Measurements from ENCODE around the gene PTMA. TPM values are rescaled to one million over a fixed set of nuclear protein-coding genes. Genes with fewer than 3 reads are reported as not detected.

PTMA gene
- total RNA-seq, 1 experiment from 2014 or later: 1,390 TPM

- POLR2A ChIA-PET: no interaction called here
- intact Hi-C loops (cut with micrococcal nuclease; ENCODE audit: unreplicated experiment) (no loop called here), in situ Hi-C loops (cut with HindIII; ENCODE audit: low pct_unique_long_range_greater_than_20kb, low sequenced_read_pairs) (no loop called here)
- Histone ChIP-seq H3K27me3 (ENCODE audit: control insufficient read depth, insufficient read depth, low read length) (no peaks in the 10 kb centered on the region), H3K4me3 (ENCODE audit: low read depth in 2 of 2, low read length in 2 of 2) (no peak overlapping the region), H3K4me1 (ENCODE audit: control insufficient read depth, insufficient read depth, low read length) (no peaks in the 10 kb centered on the region), H3K9me3 (ENCODE audit: control insufficient read depth, insufficient read depth, low read depth, low read length) (no peaks in the 10 kb centered on the region), H3K27ac (ENCODE audit: low read length) (no peak overlapping the region), H3K36me3 (ENCODE audit: control insufficient read depth, insufficient read depth, low read length) (0 out of 2 replicates have a peak, but pooled peaks cover 2% of the 10 kb centered on the region)
- no peak for DNase-seq (ENCODE audit: low read depth, low spot score)
- BruUV-seq (replicated peaks): no TSS peak
- ATAC-seq: no peak
- no peak for TF ChIP-seq SIN3A (IDR thresholded peaks at IDR 0.05; ENCODE audit: borderline replicate concordance, insufficient read depth, low read depth, low read length)
- TF ChIP-seq, protein P1, sequence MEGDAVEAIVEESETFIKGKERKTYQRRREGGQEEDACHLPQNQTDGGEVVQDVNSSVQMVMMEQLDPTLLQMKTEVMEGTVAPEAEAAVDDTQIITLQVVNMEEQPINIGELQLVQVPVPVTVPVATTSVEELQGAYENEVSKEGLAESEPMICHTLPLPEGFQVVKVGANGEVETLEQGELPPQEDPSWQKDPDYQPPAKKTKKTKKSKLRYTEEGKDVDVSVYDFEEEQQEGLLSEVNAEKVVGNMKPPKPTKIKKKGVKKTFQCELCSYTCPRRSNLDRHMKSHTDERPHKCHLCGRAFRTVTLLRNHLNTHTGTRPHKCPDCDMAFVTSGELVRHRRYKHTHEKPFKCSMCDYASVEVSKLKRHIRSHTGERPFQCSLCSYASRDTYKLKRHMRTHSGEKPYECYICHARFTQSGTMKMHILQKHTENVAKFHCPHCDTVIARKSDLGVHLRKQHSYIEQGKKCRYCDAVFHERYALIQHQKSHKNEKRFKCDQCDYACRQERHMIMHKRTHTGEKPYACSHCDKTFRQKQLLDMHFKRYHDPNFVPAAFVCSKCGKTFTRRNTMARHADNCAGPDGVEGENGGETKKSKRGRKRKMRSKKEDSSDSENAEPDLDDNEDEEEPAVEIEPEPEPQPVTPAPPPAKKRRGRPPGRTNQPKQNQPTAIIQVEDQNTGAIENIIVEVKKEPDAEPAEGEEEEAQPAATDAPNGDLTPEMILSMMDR (IDR thresholded peaks at IDR 0.05): no peak
- no peak for TF ChIP-seq REST (IDR thresholded peaks at IDR 0.05; ENCODE audit: insufficient read depth in 1 of 2, low read depth in 2 of 2, low read length in 1 of 2)
- TF ChIP-seq POLR2AphosphoS5 (IDR thresholded peaks at IDR 0.05; ENCODE audit: low read depth, low read length): no peak
- TF ChIP-seq TCF7L2 (IDR thresholded peaks at IDR 0.05; ENCODE audit: low read depth, low read length): no peak
- CTCF ChIA-PET: interaction anchor here (0.6 kb wide), 1 partner anchor 182 kb away, joined by 7 read pairs; no protein-coding TSS in a partner anchor
Measured at GRCh38 chr2:231751042-231751815, 42.9 kb downstream of the PTMA start.

GRCh38 chr2:231752061-231752460, 43.7 kb downstream of the PTMA start:
- POLR2A ChIA-PET: no interaction called here

More at GRCh38 chr2:231752061-231752460, 43.7 kb downstream of the PTMA start:
- intact Hi-C loops (cut with micrococcal nuclease; ENCODE audit: unreplicated experiment) (no loop called here), in situ Hi-C loops (cut with HindIII; ENCODE audit: low pct_unique_long_range_greater_than_20kb, low sequenced_read_pairs) (no loop called here)
- no peaks in the 10 kb centered on the region for H3K27me3 ChIP-seq (ENCODE audit: control insufficient read depth, insufficient read depth, low read length)
- no peaks in the 10 kb centered on the region for H3K4me1 ChIP-seq (ENCODE audit: control insufficient read depth, insufficient read depth, low read length)
- H3K36me3 ChIP-seq (ENCODE audit: control insufficient read depth, insufficient read depth, low read length): 0 out of 2 replicates have a peak, but pooled peaks cover 2% of the 10 kb centered on the region
- no peak for ATAC-seq
- BruUV-seq (replicated peaks): no TSS peak
- DNase-seq (ENCODE audit: low read depth, low spot score): no peak
- H3K4me3 ChIP-seq (ENCODE audit: low read depth in 2 of 2, low read length in 2 of 2): no peak overlapping the region
- no peak overlapping the region for H3K27ac ChIP-seq (ENCODE audit: low read length)
- H3K9me3 ChIP-seq (ENCODE audit: control insufficient read depth, insufficient read depth, low read depth, low read length): no peaks in the 10 kb centered on the region
- TF ChIP-seq TCF7L2 (IDR thresholded peaks at IDR 0.05; ENCODE audit: low read depth, low read length) (no peak), POLR2AphosphoS5 (IDR thresholded peaks at IDR 0.05; ENCODE audit: low read depth, low read length) (no peak), SIN3A (IDR thresholded peaks at IDR 0.05; ENCODE audit: borderline replicate concordance, insufficient read depth, low read depth, low read length) (no peak), REST (IDR thresholded peaks at IDR 0.05; ENCODE audit: insufficient read depth in 1 of 2, low read depth in 2 of 2, low read length in 1 of 2) (no peak)
- TF ChIP-seq, protein P1 (IDR thresholded peaks at IDR 0.05): no peak
- CTCF ChIA-PET: no interaction called here

Data from Panc1 (cell line).